ENCODE data around the gene MSRB1.
"Not testable (repeated sequence)": the region's sequence is repeated elsewhere in the genome, so short reads cannot be mapped to it uniquely, and the experiment has no call there.

Gene MSRB1

DNA sequence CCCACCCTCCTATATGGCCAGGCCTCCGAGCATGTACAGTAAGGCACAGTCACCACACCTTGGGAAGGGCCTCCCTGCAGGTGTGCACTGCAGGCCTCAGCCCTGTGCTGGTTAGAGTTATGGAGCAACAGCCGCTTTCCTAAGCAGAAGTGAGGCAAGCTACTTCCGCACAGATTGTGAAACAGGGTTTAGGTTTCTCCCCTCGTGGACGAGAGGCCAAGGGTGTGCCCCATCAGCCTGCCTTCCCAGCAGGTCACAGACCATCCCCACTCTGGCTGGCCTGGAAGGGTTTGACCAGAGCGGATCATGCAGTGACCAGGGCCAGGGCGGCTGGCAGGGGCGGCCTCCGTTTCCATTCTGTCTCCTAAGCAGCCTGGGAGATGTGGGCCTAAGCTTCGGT is 4.7 kb downstream of the MSRB1 start:
- DNase-seq = no peak

DNA sequence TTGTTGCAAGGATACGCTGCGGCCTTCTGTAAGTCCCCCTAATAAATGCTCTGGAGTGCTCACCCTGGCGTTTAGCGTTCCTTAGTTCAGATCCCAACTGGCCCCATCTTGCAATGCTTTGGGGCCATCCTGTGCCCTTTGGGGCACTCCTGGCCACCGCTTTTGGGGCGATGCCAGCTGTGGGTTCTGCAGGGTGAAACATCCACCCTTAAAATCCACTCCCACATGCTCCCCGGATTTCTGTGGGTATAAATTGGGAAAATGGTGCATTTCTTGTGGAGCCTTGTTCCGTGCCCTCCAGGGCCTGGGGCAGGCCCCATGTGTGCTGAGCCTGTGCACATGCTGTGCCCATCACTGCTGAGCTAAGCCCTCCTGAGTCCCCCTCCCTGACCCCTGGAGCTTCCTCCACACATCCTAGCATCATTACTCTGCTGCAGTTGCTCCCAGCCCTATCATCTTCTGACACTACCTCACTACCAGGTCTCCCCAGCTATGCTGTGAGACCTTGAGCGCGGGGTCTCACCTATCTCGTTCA is 6.0 kb downstream of the MSRB1 start:
- DNase-seq = no peak

DNA sequence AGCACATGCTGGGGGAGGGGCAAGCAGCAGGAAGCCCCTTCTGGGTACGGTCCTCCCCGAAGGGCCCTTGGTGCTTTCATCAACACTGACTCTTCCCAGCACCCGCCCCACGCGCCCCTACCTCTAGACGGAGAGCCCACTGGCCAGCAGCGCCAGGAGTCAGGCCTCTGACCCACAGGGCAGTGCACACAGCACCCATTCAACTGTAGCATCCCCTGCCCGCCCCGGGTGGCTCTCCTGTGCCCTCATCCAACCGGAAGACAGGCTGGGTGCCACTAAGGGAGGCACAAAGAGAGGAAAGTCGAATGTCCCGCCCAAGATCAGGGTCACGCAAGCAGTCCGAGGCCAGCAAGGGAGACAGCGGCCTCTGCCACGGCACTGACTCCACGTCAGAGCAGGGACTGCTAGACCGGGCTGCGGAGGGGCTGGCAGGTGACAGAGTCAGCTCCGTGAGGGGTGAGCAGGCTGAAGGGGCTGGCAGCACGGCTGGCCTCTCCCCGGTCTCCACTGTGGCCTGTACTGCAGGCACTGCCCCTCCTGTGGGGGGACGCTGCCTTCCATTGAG is 9.8 kb downstream of the MSRB1 start:
- no peak for DNase-seq

DNA sequence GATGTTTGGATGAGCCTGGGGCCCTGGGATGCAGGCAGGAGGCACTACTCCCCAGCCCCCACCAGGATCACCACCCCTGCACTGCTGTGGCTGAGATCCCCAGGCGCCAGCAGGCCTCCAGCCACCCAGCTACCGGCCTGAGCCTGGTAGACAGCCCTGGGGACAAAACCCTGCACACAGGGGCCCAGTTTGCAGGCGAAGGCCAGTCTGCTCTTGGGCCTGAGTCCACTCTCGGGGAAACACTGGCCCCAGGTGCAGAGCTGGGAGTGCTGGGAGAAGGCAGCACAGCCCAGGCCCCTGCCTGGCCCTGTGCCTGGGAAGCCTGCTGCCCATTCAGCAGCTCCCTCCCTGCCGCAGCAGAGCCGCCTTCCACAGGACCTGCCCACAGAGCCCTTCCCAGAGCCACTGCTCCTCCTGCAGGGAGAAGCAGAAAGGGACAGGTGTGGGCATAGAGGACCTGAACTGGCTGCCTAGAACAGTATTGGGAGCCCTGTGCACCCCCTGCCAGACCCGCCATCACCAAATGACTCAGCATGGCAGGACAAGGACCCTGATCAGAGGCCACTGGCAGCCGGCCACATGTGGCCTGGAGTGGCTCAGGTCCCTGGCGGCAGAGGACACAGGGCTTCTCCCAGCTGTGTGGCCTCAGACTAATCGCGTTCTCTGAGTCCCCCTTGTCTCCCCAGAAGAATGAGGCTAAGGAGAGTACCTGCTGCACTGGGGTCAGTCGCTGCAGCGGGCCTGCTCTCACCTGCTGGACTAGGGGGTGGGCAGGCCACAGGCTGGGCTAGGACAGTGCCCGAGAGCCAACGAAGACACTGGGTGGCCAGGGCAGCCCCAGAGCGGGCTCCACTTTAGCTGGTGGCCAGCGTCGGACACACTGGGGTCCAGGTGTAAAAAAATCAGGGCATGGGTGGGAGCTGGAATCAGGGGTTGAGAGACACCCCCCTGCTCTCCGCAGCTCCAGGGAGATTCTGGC is 10.7 kb downstream of the MSRB1 start:
- no peak for DNase-seq

DNA sequence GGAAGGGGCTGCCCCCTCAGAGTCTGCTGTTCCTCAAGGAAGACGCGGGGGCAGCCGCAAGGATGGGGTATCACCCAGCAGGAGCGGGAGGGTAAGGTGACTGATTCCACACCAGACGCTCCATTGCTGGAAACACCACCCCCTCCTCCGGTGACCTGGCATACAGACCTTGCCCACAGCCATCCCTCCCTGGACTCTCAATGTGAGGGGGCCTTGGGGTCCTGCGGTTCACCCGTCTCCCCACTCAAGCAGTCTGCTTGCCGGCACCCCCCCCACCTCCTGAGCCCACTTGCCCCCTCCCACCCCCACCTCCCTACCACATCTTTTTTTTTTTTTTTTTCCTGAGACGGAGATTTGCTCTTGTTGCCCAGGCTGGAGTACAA is 12.7 kb downstream of the MSRB1 start:
- DNase-seq = no peak

DNA sequence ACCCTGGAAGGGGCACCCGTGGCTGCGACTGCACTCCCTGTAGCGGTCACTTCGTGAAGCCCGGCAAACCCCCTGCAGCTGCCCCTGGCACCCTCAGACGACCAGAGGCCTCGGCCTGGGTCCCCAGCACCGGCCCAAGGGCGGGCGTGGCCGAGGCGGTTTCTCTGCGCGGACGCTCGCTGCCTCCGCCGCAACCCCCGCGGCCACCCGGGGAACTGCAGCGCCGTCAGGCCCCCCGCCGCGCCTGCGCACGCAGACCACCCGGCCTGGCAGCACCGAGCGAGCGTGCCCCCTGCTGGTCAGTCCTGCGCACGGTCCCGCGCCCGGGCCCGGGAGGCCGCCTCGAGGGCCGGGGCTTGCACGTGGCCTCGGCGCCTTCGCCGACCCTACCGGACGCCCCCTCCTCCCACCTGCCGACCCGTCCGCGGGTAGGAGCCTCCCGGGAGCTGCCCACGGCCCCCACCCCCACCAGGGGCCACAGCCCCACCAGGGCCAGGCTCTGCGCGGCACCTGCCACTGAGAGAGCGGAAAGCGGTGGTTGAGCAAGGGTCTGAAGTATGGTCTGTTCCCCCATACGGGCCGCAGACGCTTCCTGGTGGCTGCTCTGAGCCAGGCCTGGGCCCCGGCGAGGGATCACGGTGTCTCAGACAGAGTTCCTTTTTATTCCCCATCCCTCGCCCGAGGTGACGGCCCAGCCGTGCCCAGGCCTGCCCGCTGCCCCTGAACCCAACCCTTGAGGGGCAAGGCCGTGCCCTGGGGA is 13.2 kb downstream of the MSRB1 start:
- DNase-seq = peak; percentile 58

DNA sequence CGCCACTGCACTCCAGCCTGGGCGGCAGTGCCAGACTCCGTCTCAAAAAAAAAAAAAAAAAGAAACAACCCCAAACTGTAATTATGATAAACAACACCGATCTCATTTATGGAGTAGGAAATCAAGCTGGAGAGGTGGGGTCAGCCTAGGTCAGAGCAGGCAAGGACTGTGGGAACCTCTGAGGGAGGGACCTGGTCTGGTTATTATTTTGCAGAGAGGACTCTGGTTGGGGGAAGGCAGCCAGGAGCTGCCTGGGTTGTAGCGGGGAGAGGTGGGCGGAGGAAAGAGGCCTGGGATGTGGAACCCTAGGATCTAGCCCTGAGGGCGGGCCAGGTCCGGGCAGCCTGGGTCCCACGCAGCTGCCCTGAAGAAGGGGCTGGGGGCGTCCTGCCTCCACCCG is 13.9 kb downstream of the MSRB1 start:
- peak; percentile 35 for DNase-seq

DNA sequence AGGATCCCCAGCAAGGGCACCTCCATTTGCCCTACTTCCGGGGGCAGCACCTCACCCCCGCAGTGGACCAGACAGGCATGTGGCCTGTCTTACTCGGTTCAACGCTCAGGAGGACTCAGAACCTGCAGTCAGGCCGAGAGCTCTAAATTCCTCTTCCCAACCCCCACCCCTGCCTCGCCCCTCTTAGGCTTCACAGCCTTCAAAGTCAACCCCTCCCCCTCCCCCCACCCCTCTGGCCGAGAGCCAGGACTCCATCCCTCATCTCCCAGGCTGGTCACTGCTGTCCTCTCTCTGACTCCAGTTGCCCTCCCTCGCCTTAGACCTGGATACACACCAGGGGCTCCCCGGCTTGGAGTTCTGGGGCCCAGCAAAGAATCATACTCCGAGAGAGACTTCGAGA is 16.7 kb downstream of the MSRB1 start:
- no peak for DNase-seq

DNA sequence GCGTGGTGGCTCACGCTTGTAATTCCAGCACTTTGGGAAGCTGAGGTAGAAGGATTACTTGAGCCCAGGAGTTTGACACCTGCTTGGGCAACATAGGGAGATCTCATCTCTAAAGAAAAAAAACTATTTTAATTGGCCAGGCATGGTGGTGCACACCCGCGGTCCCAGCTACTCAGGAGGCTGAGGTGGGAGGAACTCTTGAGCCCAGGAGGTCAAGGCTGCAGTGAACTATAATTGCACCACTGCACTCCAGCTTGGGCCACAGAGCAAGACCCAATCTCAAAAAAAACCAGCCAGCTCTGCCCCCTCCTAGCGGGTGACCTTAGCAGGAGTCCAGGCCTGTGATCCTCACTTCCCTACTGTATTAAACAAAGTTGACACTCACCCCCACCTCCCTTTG is 18.9 kb downstream of the MSRB1 start:
- no peak for DNase-seq

DNA sequence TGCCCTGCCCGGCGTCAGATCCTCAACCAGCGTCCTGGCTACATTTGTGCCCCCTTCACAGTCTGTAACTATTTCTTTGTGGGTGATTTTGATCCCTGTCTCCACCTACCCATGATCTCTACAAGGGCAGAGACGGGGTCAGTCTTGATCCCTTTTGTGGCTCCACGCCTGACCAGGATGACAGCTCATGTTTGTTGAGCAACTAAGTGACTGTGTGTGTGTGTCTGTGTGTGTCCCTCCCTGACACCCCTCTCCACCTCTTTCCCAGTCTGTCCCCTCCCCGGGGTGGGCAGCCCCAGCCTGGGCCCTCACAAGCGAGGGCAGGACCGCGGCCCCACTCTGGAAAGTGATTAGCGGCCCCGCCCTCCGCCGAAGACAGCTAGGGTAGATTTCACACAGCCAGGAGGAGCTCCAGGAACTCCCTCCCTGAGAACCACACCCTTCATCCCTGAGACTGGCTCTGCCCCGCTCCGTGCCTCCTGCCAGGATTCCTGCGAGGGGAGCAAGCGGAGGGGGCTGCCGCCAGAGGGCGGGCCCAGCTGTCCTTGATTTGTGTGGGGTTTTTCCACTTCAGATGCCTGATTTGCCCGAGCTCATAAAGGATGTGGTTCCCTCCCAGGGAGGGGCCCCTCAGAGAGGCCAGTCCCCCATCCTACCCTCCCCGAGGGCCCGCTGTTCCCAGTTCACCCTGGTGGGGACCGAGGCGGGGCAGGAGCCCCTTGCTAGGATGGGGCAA is 19.5 kb downstream of the MSRB1 start:
- DNase-seq = no peak

DNA sequence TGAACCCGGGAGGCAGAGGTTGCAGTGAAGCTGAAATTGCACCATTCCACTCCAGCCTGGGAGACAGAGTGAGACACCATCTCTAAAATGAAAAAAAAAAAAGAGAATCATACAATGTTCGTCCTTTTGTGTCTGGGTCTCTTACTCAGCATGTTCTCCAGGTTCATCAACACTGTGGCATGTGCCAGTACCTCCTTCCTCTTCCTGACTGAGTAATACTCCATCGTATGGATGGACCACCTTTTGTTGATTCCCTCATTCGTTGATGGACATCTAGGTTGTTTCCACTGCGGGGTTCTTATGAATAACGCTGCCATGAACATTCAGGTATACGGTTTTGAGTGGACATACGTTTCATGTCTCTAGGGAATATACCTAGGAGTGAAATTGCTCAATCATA is 20.6 kb downstream of the MSRB1 start:
- no peak for DNase-seq

DNA sequence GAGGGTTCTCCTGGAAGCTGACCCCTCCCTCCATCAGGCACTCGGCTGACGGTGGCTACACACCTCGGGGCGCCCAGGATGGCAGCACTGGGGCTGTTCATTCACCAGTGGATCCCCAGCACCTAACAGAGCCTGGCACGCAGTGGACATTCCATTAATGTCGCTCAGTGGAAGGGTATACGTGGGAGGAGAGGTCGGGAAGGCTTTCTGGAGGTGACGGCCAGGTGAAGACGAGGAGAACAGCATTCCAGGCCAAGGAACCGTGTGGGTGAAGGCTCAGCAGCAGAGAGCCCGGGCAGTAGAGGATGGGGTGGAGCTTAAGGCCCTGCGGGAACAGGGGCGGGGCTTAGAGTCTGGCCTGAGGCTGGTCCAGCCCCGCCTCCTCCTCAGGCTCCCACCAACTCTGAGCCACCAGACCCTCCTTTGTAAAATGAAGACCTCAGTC is 22.2 kb downstream of the MSRB1 start:
- no peak for DNase-seq

DNA sequence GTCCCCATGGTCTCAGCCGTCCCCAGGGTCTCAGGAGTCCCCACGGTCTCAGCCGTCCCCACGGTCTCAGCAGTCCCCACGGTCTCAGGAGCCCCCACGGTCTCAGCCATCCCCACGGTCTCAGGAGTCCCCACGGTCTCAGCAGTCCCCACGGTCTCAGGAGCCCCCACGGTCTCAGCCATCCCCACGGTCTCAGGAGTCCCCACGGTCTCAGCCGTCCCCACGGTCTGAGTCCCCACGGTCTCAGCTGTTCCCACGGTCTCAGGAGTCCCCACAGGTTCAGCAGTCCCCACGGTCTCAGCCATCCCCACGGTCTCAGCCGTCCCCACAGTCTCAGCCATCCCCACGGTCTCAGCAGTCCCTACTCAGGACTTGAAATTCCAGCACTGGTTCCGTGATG is 22.9 kb downstream of the MSRB1 start:
- DNase-seq = not testable (repeated sequence)

DNA sequence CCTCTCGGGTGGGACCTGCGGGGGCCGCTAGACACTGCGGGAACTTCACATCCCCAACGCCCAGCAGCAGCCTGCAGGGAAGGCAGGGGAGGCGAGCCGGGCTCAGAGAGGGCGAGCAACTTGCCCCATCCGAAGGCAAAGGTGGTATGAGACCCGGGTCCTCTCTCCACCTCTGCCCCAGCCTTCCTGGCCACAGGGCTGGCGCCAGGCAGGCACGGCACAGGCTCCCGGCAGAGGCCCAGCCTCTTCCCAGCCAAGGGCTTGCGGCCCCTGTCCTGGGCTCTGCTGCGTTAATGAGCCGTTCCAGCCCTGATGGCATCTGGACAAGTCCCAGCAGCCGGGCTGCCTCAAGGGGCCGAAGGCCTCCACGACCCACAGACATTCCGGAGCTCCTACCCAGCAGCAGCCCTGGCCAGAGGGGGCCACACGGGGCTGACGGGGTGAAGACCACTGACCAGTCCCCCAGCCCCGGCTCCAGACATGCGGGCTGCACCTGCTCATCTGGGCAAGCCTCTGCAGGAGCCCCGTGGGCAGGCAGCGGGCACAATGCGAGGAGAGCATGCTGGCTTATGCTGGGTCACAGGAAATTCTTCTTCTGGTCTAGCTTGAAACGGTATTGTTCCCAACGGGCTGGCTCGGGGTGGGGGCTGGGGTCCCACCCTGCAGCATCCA is 23.5 kb downstream of the MSRB1 start:
- DNase-seq = no peak

DNA sequence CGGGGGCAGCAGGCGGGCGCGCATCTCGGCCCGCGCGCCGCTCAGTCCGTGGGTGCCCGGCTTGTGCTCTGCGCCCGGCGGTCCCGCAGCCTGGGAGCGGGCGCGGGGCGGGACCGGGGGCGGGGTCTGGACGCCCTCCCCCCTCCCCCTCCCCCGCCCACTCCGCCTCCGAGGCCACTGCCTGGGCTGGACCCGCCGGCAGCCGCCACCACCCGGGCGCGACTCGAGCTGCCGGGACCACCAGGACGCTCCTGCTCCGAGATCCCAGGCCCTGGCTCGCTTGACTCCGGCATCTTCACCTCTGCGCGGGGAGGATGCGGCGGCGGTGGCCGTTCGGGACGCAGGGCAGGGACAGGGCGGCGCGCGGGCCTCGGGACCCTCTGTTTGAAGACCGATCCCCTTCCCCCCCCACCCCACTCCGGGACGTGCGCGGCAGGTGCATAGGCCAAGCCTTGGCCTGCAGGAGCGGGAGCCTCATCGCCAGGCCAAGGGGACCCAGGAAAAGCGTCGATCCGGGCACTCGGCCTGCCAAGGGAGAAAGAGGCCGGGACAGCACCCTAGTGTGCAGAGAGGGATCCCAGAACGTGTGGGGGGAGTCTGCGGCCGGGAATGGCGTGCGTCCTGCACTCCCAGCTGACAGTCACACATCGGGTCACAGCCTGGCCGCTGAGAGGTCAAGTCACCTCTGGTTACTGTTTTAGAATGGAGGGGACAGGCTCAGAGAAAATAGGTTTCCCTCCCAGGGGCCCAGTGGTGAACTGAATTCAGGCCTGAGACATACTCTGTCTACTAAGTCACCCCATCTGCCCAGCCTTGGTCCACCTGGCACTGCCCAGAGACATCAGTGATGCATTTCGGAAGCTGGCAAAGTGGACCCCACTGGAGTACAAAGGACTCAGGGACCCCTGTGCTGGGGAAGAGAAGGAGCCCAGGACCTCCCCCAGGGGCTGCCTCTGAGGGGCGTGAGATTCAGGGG is 24.4 kb downstream of the MSRB1 start, which contains the start of gene HS3ST6:
HS3ST6 (minus strand) TSS at position 65 of the 976 bp plus-strand sequence. CDS start 92 bp downstream, outside the sequence.
- no peak for DNase-seq

DNA sequence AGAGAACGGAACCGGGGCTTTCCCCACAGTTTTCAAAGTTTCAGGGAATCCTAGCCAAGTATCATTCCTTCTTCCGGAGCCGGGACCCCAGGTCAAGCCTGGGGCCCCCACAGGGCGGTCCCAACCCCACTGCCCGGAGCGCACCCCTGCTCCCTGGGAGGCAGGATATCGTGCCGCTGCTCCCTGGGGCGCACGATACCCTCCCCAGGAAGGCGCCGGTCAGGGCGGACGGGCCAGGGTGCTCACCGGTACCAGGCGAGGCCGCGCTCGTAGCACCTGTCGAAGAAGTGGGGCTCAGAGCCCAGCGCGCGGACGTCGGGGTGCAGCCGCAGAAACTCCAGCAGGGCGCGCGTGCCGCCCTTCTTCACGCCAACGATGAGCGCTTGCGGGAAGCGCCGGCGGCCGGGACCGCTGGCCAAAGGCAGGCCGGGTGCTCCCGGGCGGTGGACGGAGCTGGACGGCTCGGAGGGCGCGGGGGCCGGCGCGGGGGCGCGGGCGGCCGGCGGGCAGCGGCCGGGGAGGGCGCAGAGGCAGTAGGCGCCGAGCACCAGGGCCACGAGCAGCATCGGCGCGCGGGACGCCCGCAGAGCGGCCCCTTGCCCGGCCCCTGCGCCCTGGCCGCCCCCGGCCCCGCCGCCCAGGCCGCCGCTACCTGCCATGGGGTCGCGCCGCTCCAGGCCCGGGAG is 25.2 kb downstream of the MSRB1 start:
- no peak for DNase-seq

DNA sequence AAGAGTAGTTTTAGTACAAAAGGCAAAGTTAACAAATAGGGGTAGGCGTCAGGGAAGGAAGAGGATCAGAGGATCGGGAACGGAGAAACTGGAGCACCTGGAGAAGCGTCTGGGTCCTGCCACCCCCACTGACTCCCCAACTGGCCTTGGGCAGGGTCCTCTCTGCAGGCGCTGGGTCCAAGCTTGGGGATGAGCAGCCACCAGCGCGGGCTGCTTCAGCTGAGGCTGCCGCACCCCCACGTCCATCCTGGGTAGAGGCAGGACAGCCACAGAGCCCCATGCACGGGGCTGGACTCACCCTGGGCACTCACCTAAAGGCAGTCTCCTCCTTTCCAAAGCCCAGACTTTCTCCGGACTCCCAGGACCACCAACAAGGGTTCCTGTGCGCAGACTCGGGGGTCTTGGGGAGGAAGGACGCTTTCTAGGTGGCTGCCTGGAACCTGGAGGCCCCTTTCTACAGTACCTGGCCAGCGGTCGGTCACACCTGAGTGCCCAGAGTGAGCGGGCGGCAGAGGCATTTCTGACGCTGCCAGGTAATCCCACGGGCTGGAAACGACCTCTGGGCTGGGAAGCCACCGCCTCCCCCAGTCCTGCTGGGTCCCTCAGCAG is 25.8 kb downstream of the MSRB1 start:
- DNase-seq = no peak

DNA sequence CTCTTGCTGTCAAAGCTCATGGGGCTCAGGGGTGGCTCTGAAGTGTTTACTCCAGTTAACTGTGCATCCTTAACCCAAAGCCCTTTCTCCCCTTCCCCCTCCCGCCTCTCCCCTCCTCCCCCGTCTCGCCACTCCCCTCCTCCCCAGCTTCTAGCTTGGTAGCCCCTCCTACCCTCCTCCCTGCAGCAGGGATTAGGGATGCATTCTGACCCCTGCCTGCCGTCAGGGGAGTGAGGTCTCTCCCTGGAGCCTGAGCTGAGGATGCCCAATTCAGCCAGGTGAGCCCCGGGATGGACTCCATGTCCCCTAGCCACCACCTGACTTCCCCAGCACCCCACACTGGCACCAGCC is 26.4 kb downstream of the MSRB1 start:
- DNase-seq = no peak

DNA sequence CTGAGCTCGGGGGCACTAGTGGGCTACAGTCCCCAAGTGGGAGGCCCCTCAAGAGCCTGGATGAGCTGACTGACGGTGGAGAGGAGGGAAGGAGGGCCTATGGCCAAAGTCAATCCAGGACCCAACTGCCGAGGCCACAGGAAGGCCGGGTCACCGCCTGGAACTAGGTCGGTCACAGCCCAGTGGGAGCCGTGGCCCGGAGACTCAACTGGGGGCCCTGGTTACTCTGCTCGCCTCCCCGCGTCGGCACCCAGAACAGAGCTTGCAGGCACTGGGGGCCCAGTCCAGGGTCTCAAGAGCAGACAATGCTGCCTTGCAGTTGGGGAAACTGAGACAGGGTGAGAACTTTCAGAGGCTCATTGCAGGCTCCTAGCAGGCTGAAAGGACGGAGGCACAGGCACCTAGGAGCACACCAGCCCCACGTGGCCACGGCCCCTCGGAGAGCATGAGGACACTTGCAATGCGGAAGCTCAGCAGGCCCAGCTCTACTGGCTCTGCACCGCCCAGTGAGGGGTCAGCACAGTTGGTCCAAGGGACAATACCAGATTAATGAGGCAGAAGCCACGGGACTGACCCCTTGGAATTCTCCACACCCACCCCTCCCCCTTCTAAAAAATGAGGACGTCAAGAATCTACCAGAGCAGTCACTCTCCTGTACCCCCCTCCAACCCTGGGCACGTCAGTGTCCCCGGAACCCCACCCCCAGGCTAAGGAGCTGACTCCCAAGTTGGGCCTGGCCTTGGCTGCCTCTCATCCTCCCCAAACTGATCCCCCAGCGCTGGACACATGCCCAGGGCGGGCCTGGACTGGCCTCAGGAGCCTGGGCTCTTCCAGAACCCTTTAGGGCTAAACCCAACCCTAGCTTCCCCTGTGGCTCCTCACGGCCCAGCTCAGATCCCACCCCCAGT is 27.0 kb downstream of the MSRB1 start:
- DNase-seq = no peak

Measured in NCI-H1105 treated with DMSO at 0.1 percent for 48 hours (cell line).